Ascending aorta (tissue), 2 donors: Measurements from ENCODE around the gene WIPI1. TPM values are rescaled to one million over a fixed set of nuclear protein-coding genes. Genes with fewer than 3 reads are reported as not detected.
A peak's percentile ranks its signal among the peaks of the same experiment; 100 is the strongest.

ENCODE experiments used
- DNase-seq, 2 donors: peaks; one replicate each; pipeline ENCODE4 v3.0.0-alpha.2; 2019; ENCODE audit warnings: low spot score in 2 of 2
- H3K27ac ChIP-seq, 2 donors: fragments of 200-600 bp; sonication (generic); one replicate each; pipeline ENCODE4 v1.5.1; 2016 to 2017; ENCODE audit warnings: mild to moderate bottlenecking in 1 of 2
- H3K27me3 ChIP-seq: fragments of 200-600 bp; sonication (generic); one replicate; pipeline ENCODE4 v1.5.1; 2017
- H3K36me3 ChIP-seq, 2 donors: fragments of 200-600 bp; sonication (generic); one replicate each; pipeline ENCODE4 v1.5.1; 2016
- H3K4me1 ChIP-seq, 2 donors: fragments of 200-600 bp; sonication (generic); one replicate each; pipeline ENCODE4 v1.5.1; 2016 to 2017; ENCODE audit warnings: mild to moderate bottlenecking in 1 of 2
- H3K4me3 ChIP-seq, 2 donors: fragments of 200-600 bp; sonication (generic); one replicate each; pipeline ENCODE4 v1.5.1; 2016 to 2017; ENCODE audit warnings: mild to moderate bottlenecking in 1 of 2
- H3K9me3 ChIP-seq, 2 donors: fragments of 200-600 bp; sonication (generic); one replicate each; pipeline ENCODE4 v1.5.1; 2016
- intact Hi-C: fragments of 100-400 bp; cut with DNase I; formaldehyde crosslinking; loops from one replicate; pipeline ENCODE4 v1.15.1; 2023
- total RNA-seq: library from RNA; depleted of rRNA; stranded (reverse); fragments of >200 nt; gene quantifications from one replicate; pipeline ENCODE4 v1.1.0, GENCODE V29; 2016
- TF ChIP-seq, protein P1 (sequence below), 3 experiments: fragments of 200-600 bp in 2 of 3; fragments of 450-650 bp in 1 of 3; sonication (generic) in 2 of 3; IDR thresholded peaks; one replicate each; pipeline ENCODE4 v1.5.1; 2016 to 2019; ENCODE audit warnings: antibody characterized with exemption in 3 of 3, mild to moderate bottlenecking in 1 of 3, moderate library complexity in 1 of 3

The WIPI1 gene
- total RNA-seq, 1 donor from 2014 or later: 18.0 TPM

DNA sequence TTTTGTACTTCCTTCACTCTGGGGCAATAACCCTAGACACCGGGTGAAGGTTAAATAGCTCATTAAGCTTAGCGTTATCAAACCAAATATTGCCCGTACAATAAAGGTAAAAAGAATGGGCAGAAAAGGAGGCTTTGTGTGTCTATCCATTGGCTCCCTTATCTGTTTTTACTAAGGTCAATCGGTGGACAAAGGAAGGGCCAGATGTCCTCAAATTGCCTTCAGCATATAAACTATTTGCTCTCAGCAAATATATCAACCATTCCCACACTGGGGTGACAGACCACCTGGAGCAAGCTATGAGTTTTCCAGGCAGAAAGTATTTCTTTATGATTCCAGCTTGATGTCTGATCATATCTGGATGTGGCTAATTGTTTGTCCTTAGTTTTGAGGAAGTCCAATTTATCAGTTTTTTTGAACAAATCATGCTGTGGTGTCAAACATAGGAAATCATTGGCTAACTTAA is 25.3 kb upstream of the WIPI1 start:
- intact Hi-C loops: no loop called here
- Histone ChIP-seq H3K9me3 (no peaks in the 10 kb centered on the region), H3K36me3 (no peaks in the 10 kb centered on the region), H3K27me3 (no peaks in the 10 kb centered on the region), H3K4me3 (no peak overlapping the region), H3K4me1 (peaks cover 0 to 5% of the 10 kb centered on the region in 2 donors), H3K27ac (no peak overlapping the region)
- DNase-seq: no peak
- TF ChIP-seq, protein P1, sequence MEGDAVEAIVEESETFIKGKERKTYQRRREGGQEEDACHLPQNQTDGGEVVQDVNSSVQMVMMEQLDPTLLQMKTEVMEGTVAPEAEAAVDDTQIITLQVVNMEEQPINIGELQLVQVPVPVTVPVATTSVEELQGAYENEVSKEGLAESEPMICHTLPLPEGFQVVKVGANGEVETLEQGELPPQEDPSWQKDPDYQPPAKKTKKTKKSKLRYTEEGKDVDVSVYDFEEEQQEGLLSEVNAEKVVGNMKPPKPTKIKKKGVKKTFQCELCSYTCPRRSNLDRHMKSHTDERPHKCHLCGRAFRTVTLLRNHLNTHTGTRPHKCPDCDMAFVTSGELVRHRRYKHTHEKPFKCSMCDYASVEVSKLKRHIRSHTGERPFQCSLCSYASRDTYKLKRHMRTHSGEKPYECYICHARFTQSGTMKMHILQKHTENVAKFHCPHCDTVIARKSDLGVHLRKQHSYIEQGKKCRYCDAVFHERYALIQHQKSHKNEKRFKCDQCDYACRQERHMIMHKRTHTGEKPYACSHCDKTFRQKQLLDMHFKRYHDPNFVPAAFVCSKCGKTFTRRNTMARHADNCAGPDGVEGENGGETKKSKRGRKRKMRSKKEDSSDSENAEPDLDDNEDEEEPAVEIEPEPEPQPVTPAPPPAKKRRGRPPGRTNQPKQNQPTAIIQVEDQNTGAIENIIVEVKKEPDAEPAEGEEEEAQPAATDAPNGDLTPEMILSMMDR (IDR thresholded peaks at IDR 0.05): no peak

DNA sequence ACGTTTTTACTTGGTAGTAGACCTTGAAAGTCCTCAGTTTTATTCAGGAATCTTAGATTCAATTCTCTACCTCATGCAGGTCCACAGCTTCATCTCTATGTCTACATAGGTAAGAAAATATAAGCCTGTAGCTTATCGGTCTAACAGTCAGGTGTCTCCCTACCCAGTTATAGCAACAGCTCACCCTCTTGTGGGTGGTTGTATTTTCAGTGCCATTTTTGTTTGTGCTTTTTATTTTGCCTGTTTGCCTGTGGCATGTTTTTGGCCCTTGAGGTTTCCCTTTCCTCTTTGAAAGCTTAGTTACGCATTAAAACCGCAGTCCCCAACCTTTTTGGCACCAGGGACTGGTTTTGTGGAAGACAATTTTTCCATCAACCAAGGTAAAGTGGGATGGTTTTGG is 23.6 kb upstream of the WIPI1 start:
- Histone ChIP-seq H3K36me3 (no peaks in the 10 kb centered on the region), H3K4me3 (no peak overlapping the region), H3K9me3 (no peaks in the 10 kb centered on the region), H3K27me3 (no peaks in the 10 kb centered on the region), H3K27ac (no peak overlapping the region), H3K4me1 (peaks cover 0 to 6% of the 10 kb centered on the region in 2 donors)
- intact Hi-C loops: no loop called here
- no peak for DNase-seq
- TF ChIP-seq, protein P1 (IDR thresholded peaks at IDR 0.05): no peak

DNA sequence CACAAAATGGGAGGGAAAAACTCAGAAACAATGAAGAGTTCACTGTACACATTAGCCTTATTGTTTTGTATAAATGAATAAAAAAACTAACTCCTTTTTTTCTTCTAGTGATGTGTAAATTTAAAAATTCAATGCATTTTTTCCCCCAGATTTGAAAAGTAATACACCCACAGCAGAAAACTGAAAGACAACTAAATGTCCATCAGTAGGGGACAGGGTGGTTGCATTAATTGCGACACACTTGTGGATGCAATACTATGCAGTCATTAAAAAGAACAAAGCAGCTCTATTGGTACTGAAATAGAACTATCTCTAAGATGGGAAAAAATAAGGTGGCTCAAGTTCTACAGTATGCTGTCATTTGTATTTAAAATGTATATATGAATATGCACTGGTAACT is 13.7 kb upstream of the WIPI1 start:
- no peaks in the 10 kb centered on the region for H3K36me3 ChIP-seq
- no peak overlapping the region for H3K27ac ChIP-seq
- H3K4me3 ChIP-seq: no peak overlapping the region
- H3K9me3 ChIP-seq: no peaks in the 10 kb centered on the region
- H3K4me1 ChIP-seq: no peaks in the 10 kb centered on the region
- TF ChIP-seq, protein P1 (IDR thresholded peaks at IDR 0.05): no peak
- H3K27me3 ChIP-seq: no peaks in the 10 kb centered on the region
- DNase-seq: no peak
- intact Hi-C loops: no loop called here

DNA sequence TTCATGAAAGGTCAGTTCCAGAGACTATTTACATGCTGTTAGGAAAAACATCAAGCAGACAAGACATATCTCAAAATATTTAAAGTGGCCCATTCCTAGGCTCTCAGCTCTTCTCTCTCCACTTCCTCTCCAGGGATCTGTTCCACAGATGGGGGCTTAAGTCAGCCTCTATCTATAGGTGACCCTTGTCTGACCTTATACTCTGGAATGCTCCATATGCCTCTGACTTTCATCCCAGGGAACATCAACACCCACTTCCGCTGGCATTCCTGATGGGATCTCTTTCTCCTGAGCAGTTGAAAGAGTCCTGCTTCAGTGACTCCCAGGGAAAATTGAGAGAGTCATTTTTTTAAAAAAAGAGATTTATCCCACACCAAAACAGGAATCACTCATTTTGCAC is 11.5 kb upstream of the WIPI1 start:
- Histone ChIP-seq H3K4me3 (no peak overlapping the region), H3K27ac (peak overlapping the region; percentile 56 to 83), H3K36me3 (no peaks in the 10 kb centered on the region), H3K4me1 (no peaks in the 10 kb centered on the region), H3K27me3 (no peaks in the 10 kb centered on the region), H3K9me3 (no peaks in the 10 kb centered on the region)
- intact Hi-C loops: loop anchor here (2.0 to 10.0 kb wide), 2 partner anchors 42 to 504 kb away; no protein-coding TSS in a partner anchor
- no peak for DNase-seq
- TF ChIP-seq, protein P1 (IDR thresholded peaks at IDR 0.05): no peak

DNA sequence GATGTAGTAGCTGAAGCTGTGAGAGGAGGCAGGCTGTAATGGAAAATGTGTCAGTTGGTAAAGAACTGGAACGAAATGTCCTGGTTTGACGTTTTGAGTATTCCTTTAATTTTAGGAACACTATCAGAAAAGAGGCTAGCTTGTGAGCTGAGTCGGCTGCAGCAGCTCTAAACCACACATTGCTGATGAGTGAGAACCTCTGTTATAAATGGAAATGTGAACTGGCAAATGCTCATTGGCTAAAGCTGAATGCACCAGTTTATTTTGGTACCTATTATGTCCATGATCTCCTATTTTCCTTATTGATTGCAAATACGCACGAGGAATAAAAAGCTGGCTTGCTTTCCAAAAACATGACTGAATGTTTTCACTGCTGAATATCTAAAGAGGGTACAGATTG is 11.0 kb upstream of the WIPI1 start:
- intact Hi-C loops: loop anchor here (2.0 to 10.0 kb wide), 2 partner anchors 42 to 504 kb away; no protein-coding TSS in a partner anchor
- peak overlapping the region; percentile 67 to 83 for H3K27ac ChIP-seq
- no peaks in the 10 kb centered on the region for H3K27me3 ChIP-seq
- DNase-seq: no peak
- no peak overlapping the region for H3K4me3 ChIP-seq
- H3K4me1 ChIP-seq: no peaks in the 10 kb centered on the region
- H3K9me3 ChIP-seq: no peaks in the 10 kb centered on the region
- no peaks in the 10 kb centered on the region for H3K36me3 ChIP-seq
- TF ChIP-seq, protein P1 (IDR thresholded peaks at IDR 0.05): no peak
